ENCODE data around the gene EYA2. TPM values are rescaled to one million over a fixed set of nuclear protein-coding genes. Genes with fewer than 3 reads are reported as not detected.

The EYA2 gene
- total RNA-seq, 1 donor from 2014 or later = 27.7 TPM

- no peak for ATAC-seq
Measured at GRCh38 chr20:47206962-47207641, 312.5 kb downstream of the EYA2 start.

GRCh38 chr20:47208534-47209174 is 314.0 kb downstream of the EYA2 start:
- no peak for ATAC-seq

GRCh38 chr20:47209982-47210381 is 315.3 kb downstream of the EYA2 start:
- no peak for ATAC-seq

- ATAC-seq = no peak
Measured at GRCh38 chr20:47210470-47210869, 315.8 kb downstream of the EYA2 start.

GRCh38 chr20:47211036-47211435 is 316.4 kb downstream of the EYA2 start:
- no peak for ATAC-seq

- ATAC-seq = peak; percentile 50
Measured at GRCh38 chr20:47212606-47213207, 318.1 kb downstream of the EYA2 start.

GRCh38 chr20:47213966-47214365 is 319.3 kb downstream of the EYA2 start:
- no peak for ATAC-seq

- ATAC-seq = no peak
Measured at GRCh38 chr20:47215653-47216397, 321.2 kb downstream of the EYA2 start.

- ATAC-seq = no peak
Measured at GRCh38 chr20:47216819-47217410, 322.3 kb downstream of the EYA2 start.

GRCh38 chr20:47217482-47218446 is 323.1 kb downstream of the EYA2 start:
- no peak for ATAC-seq

GRCh38 chr20:47220161-47220582 is 325.5 kb downstream of the EYA2 start:
- no peak for ATAC-seq

- peak; percentile 47 for ATAC-seq
Measured at GRCh38 chr20:47221036-47221625, 326.5 kb downstream of the EYA2 start.

GRCh38 chr20:47222468-47223119 is 328.0 kb downstream of the EYA2 start:
- no peak for ATAC-seq

- no peak for ATAC-seq
Measured at GRCh38 chr20:47223896-47224295, 329.3 kb downstream of the EYA2 start.

GRCh38 chr20:47224300-47224791 is 329.7 kb downstream of the EYA2 start:
- no peak for ATAC-seq

GRCh38 chr20:47224857-47225256 is 330.2 kb downstream of the EYA2 start:
- no peak for ATAC-seq

- no peak for ATAC-seq
Measured at GRCh38 chr20:47225458-47225857, 330.8 kb downstream of the EYA2 start.

- ATAC-seq = peak; percentile 18
Measured at GRCh38 chr20:47227119-47227518, 332.5 kb downstream of the EYA2 start.

- ATAC-seq = no peak
Measured at GRCh38 chr20:47227576-47227975, 332.9 kb downstream of the EYA2 start.

GRCh38 chr20:47228654-47229053 is 334.0 kb downstream of the EYA2 start:
- ATAC-seq = no peak

Data from esophagus mucosa (tissue), 1 donor.